Vagina (tissue), 2 donors: ENCODE measurements around the gene WAPL. TPM values are rescaled to one million over a fixed set of nuclear protein-coding genes. Genes with fewer than 3 reads are reported as not detected.
A peak's percentile ranks its signal among the peaks of the same experiment; 100 is the strongest.

ENCODE experiments used
- DNase-seq, 2 donors: peaks; one replicate each; pipeline ENCODE4 v3.0.0-alpha.2; 2017; ENCODE audit errors: extremely low spot score in 2 of 2
- H3K27ac ChIP-seq: fragments of 200-600 bp; sonication (generic); one replicate; pipeline ENCODE4 v1.5.1; 2019
- H3K27me3 ChIP-seq: fragments of 200-600 bp; sonication (generic); one replicate; pipeline ENCODE4 v1.5.1; 2019
- H3K36me3 ChIP-seq, 2 donors: fragments of 200-600 bp; sonication (generic); one replicate each; pipeline ENCODE4 v1.5.1; 2017 to 2019
- H3K4me1 ChIP-seq: fragments of 200-600 bp; sonication (generic); one replicate; pipeline ENCODE4 v1.5.1; 2019
- H3K4me3 ChIP-seq, 2 donors: fragments of 200-600 bp; sonication (generic); 1 replicate in 1 of 2; 2 replicates in 1 of 2; pipeline ENCODE4 v1.5.1; 2016 to 2019
- H3K9me3 ChIP-seq: fragments of 200-600 bp; sonication (generic); one replicate; pipeline ENCODE4 v1.5.1; 2019
- CTCF ChIP-seq, 3 experiments: fragments of 450-650 bp in 2 of 3; fragments of 200-600 bp in 1 of 3; sonication (generic) in 1 of 3; IDR thresholded peaks; one replicate each; pipeline ENCODE4 v1.5.1; 2017 to 2019; ENCODE audit warnings: antibody characterized with exemption in 3 of 3, mild to moderate bottlenecking in 2 of 3, moderate library complexity in 2 of 3
- POLR2A ChIP-seq, 2 donors: fragments of 450-650 bp; IDR thresholded peaks; one replicate each; pipeline ENCODE4 v1.6.1; 2017; ENCODE audit warnings: antibody characterized with exemption in 2 of 2, mild to moderate bottlenecking in 2 of 2, moderate library complexity in 2 of 2
- POLR2AphosphoS5 ChIP-seq, 2 donors: sonication (generic); formaldehyde crosslinking; IDR thresholded peaks; one replicate each; pipeline ENCODE4 v1.9.0; 2017; ENCODE audit warnings: antibody characterized with exemption in 2 of 2, mild to moderate bottlenecking in 2 of 2, low read depth in 1 of 2; ENCODE audit not compliant: insufficient read depth in 1 of 2
- intact Hi-C: fragments of 100-400 bp; cut with DNase I; formaldehyde crosslinking; loops from one replicate; pipeline ENCODE4 v1.15.1; 2023
- total RNA-seq: library from RNA; depleted of rRNA; stranded (reverse); fragments of >200 nt; gene quantifications from one replicate; pipeline ENCODE4 v1.2.3, GENCODE V29; 2016

Gene WAPL
- total RNA-seq, 1 donor from 2014 or later: 26.5 TPM

GRCh38 chr10:86393862-86394455 lies 127.6 kb downstream of the WAPL start:
- Histone ChIP-seq H3K27me3 (no peaks in the 10 kb centered on the region), H3K4me1 (peaks cover 8% of the 10 kb centered on the region), H3K9me3 (no peaks in the 10 kb centered on the region), H3K36me3 (no peaks in the 10 kb centered on the region), H3K27ac (no peak overlapping the region), H3K4me3 (no peak overlapping the region)
- intact Hi-C loops: no loop called here
- TF ChIP-seq POLR2A (IDR thresholded peaks at IDR 0.05) (no peak), POLR2AphosphoS5 (IDR thresholded peaks at IDR 0.05; ENCODE audit: insufficient read depth in 1 of 2, low read depth in 1 of 2) (no peak), CTCF (IDR thresholded peaks at IDR 0.05) (no peak)
- DNase-seq: no peak

- Histone ChIP-seq H3K9me3 (no peaks in the 10 kb centered on the region), H3K4me3 (no peak overlapping the region), H3K36me3 (no peaks in the 10 kb centered on the region), H3K4me1 (peaks cover 8% of the 10 kb centered on the region), H3K27ac (no peak overlapping the region), H3K27me3 (no peaks in the 10 kb centered on the region)
- intact Hi-C loops: no loop called here
- TF ChIP-seq POLR2AphosphoS5 (IDR thresholded peaks at IDR 0.05; ENCODE audit: insufficient read depth in 1 of 2, low read depth in 1 of 2): no peak
- TF ChIP-seq POLR2A (IDR thresholded peaks at IDR 0.05): no peak
- TF ChIP-seq CTCF (IDR thresholded peaks at IDR 0.05): no peak
- DNase-seq: no peak
Measured at GRCh38 chr10:86393362-86393761, 128.2 kb downstream of the WAPL start.

GRCh38 chr10:86392723-86393094 lies 128.9 kb downstream of the WAPL start:
- no peaks in the 10 kb centered on the region for H3K9me3 ChIP-seq
- H3K27ac ChIP-seq: no peak overlapping the region
- H3K27me3 ChIP-seq: no peaks in the 10 kb centered on the region
- intact Hi-C loops: no loop called here
- no peaks in the 10 kb centered on the region for H3K36me3 ChIP-seq
- no peak for TF ChIP-seq CTCF (IDR thresholded peaks at IDR 0.05)
- TF ChIP-seq POLR2AphosphoS5 (IDR thresholded peaks at IDR 0.05; ENCODE audit: insufficient read depth in 1 of 2, low read depth in 1 of 2): no peak
- TF ChIP-seq POLR2A (IDR thresholded peaks at IDR 0.05): no peak
- no peak overlapping the region for H3K4me3 ChIP-seq
- peaks cover 8% of the 10 kb centered on the region for H3K4me1 ChIP-seq
- DNase-seq: no peak

GRCh38 chr10:86391986-86392722 lies 129.4 kb downstream of the WAPL start:
- Histone ChIP-seq H3K4me3 (no peak overlapping the region), H3K27me3 (no peaks in the 10 kb centered on the region), H3K9me3 (no peaks in the 10 kb centered on the region), H3K36me3 (no peaks in the 10 kb centered on the region), H3K27ac (no peak overlapping the region), H3K4me1 (peaks cover 8% of the 10 kb centered on the region)
- intact Hi-C loops: no loop called here
- peak in 1 of 2 donors; percentile 27 for DNase-seq
- TF ChIP-seq CTCF (IDR thresholded peaks at IDR 0.05) (no peak), POLR2A (IDR thresholded peaks at IDR 0.05) (no peak), POLR2AphosphoS5 (IDR thresholded peaks at IDR 0.05; ENCODE audit: insufficient read depth in 1 of 2, low read depth in 1 of 2) (no peak)

GRCh38 chr10:86391236-86391840 lies 130.3 kb downstream of the WAPL start:
- H3K27me3 ChIP-seq: no peaks in the 10 kb centered on the region
- no peak overlapping the region for H3K27ac ChIP-seq
- H3K9me3 ChIP-seq: no peaks in the 10 kb centered on the region
- peaks cover 8% of the 10 kb centered on the region for H3K4me1 ChIP-seq
- H3K4me3 ChIP-seq: no peak overlapping the region
- no peak for DNase-seq
- H3K36me3 ChIP-seq: no peaks in the 10 kb centered on the region
- TF ChIP-seq POLR2AphosphoS5 (IDR thresholded peaks at IDR 0.05; ENCODE audit: insufficient read depth in 1 of 2, low read depth in 1 of 2) (no peak), POLR2A (IDR thresholded peaks at IDR 0.05) (no peak), CTCF (IDR thresholded peaks at IDR 0.05) (no peak)
- intact Hi-C loops: no loop called here
